KMS-11 (cell line): Measurements from ENCODE around the gene SMARCC2.

Source experiments
- H2AFZ ChIP-seq: fragments of 200-600 bp; sonication (generic); 2 replicates; pipeline ENCODE4 v1.6.1; 2016; ENCODE audit warnings: antibody characterized with exemption, mixed run types, low read depth
- H3K27ac ChIP-seq: fragments of 200-600 bp; sonication (generic); 2 replicates; pipeline ENCODE4 v1.6.1; 2016; ENCODE audit warnings: mild to moderate bottlenecking, mixed run types
- H3K27me3 ChIP-seq: fragments of 200-600 bp; sonication (generic); 2 replicates; pipeline ENCODE4 v1.6.1; 2017; ENCODE audit warnings: mild to moderate bottlenecking, low read depth, mixed run types, moderate library complexity; ENCODE audit not compliant: insufficient read depth
- H3K36me3 ChIP-seq: fragments of 200-600 bp; sonication (generic); 2 replicates; pipeline ENCODE4 v1.6.1; 2017; ENCODE audit warnings: mild to moderate bottlenecking, mixed run types; ENCODE audit not compliant: insufficient read depth
- H3K4me1 ChIP-seq: fragments of 200-600 bp; sonication (generic); 2 replicates; pipeline ENCODE4 v1.6.1; 2016; ENCODE audit warnings: mild to moderate bottlenecking, low read depth, mixed run types; ENCODE audit not compliant: poor library complexity, severe bottlenecking
- H3K4me2 ChIP-seq: fragments of 200-600 bp; sonication (generic); 2 replicates; pipeline ENCODE4 v1.7.0; 2016; ENCODE audit warnings: mild to moderate bottlenecking, mixed run types
- H3K4me3 ChIP-seq: fragments of 200-600 bp; sonication (generic); IDR thresholded peaks from 2 replicates; pipeline ENCODE4 v1.6.1; 2017; ENCODE audit warnings: low read depth, low read length, mixed read lengths; ENCODE audit not compliant: insufficient read depth
- H3K79me2 ChIP-seq: fragments of 200-600 bp; sonication (generic); 2 replicates; pipeline ENCODE4 v1.6.1; 2016; ENCODE audit warnings: low read depth, mixed run types; ENCODE audit not compliant: insufficient read depth
- H3K9ac ChIP-seq: fragments of 200-600 bp; sonication (generic); 2 replicates; pipeline ENCODE4 v1.6.1; 2016; ENCODE audit warnings: mild to moderate bottlenecking, mixed run types
- H4K20me1 ChIP-seq: fragments of 200-600 bp; sonication (generic); 2 replicates; pipeline ENCODE4 v1.6.1; 2016; ENCODE audit warnings: mild to moderate bottlenecking, mixed run types; ENCODE audit not compliant: insufficient read depth
- CTCF ChIP-seq: fragments of 200-600 bp; sonication (generic); conservative IDR thresholded peaks from 2 replicates; pipeline ENCODE4 v1.6.1; 2017; ENCODE audit warnings: low read depth, mild to moderate bottlenecking, antibody characterized with exemption, low read length, moderate library complexity, mixed read lengths

SMARCC2 gene

GRCh38 chr12:56160193-56160763, 29.0 kb downstream of the SMARCC2 start:
- H3K4me3 ChIP-seq = no peak overlapping the region
- TF ChIP-seq CTCF = no peak
- H3K27ac ChIP-seq = no peak overlapping the region; the same call in 1 of the 2 replicates
- no peak overlapping the region for H2AFZ ChIP-seq
- H3K9ac ChIP-seq = peak overlapping the region; percentile 82; the same call in 1 of the 2 replicates
- H3K27me3 ChIP-seq = no peaks in the 10 kb centered on the region
- H3K4me1 ChIP-seq = peaks cover 34% of the 10 kb centered on the region
- peaks cover 35% of the 10 kb centered on the region for H3K79me2 ChIP-seq
- peak overlapping the region; percentile 97 for H3K4me2 ChIP-seq
- no peaks in the 10 kb centered on the region for H4K20me1 ChIP-seq
- H3K36me3 ChIP-seq = peaks cover 31% of the 10 kb centered on the region; the same call in 1 of the 2 replicates

- H3K36me3 ChIP-seq = peaks cover 31% of the 10 kb centered on the region; the same call in 1 of the 2 replicates
- H3K4me2 ChIP-seq = peak overlapping the region; percentile 97
- no peaks in the 10 kb centered on the region for H4K20me1 ChIP-seq
- H3K27ac ChIP-seq = peak overlapping the region; percentile 69; the same call in 1 of the 2 replicates
- H2AFZ ChIP-seq = no peak overlapping the region
- peaks cover 34% of the 10 kb centered on the region for H3K4me1 ChIP-seq
- peak overlapping the region; percentile 55 for H3K4me3 ChIP-seq
- peak overlapping the region; percentile 82; the same call in 1 of the 2 replicates for H3K9ac ChIP-seq
- no peak for TF ChIP-seq CTCF
- peaks cover 35% of the 10 kb centered on the region for H3K79me2 ChIP-seq
- H3K27me3 ChIP-seq = no peaks in the 10 kb centered on the region
These were observed 29.6 kb downstream of the SMARCC2 start for GRCh38 chr12:56159482-56160192.

DNA sequence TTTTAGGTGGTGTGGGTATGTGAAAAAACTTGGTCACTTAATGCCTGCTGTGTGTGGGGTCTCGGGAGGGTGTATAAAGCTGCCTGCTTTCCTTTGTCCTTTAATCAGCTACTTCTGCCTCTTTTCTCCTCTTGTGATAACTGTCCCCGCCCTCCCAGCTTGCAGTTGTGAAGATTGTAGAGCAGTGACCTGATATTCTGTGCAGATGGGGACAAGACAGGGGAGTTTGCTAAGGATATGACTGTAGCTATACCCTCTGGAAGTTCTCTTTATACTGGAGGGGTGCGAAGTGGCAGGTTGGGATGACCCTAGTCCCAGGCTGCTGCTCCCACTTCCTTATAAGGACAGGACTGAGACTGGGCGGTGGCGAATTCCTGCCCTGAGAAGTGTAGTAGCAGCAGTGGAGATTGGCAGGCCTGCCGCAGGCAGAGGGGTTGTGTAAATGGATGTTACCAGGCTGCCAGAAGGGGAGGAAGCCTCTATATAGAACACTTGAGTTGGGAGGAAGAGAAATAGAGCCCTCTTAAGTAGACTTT, 30.3 kb downstream of the SMARCC2 start:
- 0 out of 2 replicates have a peak, but pooled peaks have one; percentile 16 for TF ChIP-seq CTCF
- peak overlapping the region; percentile 69 for H3K27ac ChIP-seq
- peaks cover 31% of the 10 kb centered on the region; the same call in 1 of the 2 replicates for H3K36me3 ChIP-seq
- H2AFZ ChIP-seq = no peak overlapping the region
- H3K9ac ChIP-seq = peak overlapping the region; percentile 82
- peaks cover 35% of the 10 kb centered on the region for H3K79me2 ChIP-seq
- no peaks in the 10 kb centered on the region for H4K20me1 ChIP-seq
- peak overlapping the region; percentile 97 for H3K4me2 ChIP-seq
- H3K4me1 ChIP-seq = peaks cover 40% of the 10 kb centered on the region
- peak overlapping the region; percentile 92 for H3K4me3 ChIP-seq
- no peaks in the 10 kb centered on the region for H3K27me3 ChIP-seq

- Histone ChIP-seq H3K9ac (peak within 1 kb of the TSS; percentile 82), H3K4me2 (peak within 1 kb of the TSS; percentile 97), H3K4me1 (peaks cover 47% of the 10 kb centered on the region), H3K27ac (peak within 1 kb of the TSS; percentile 69), H3K79me2 (peaks cover 35% of the 10 kb centered on the region), H3K36me3 (peaks cover 29% of the 10 kb centered on the region; the same call in 1 of the 2 replicates), H2AFZ (peak within 1 kb of the TSS; percentile 48), H3K27me3 (no peaks in the 10 kb centered on the region), H3K4me3 (peak within 1 kb of the TSS; percentile 92), H4K20me1 (no peaks in the 10 kb centered on the region)
- peak; percentile 32; the same call in 1 of the 2 replicates for TF ChIP-seq CTCF
These were observed 31.0 kb downstream of the SMARCC2 start, which contains the start of gene MYL6 for GRCh38 chr12:56158029-56158925. Gene MYL6, plus strand, starts transcription at chr12:56158359. Its CDS starts 43 bp downstream, at chr12:56158402.
